G401.6 (cell line): ENCODE data around the gene ZNF532.
"Not testable (repeated sequence)": the region's sequence is repeated elsewhere in the genome, so short reads cannot be mapped to it uniquely, and the experiment has no call there.

Experiments
- FAIRE-seq: peaks from 2 replicates; lab custom pipeline; 2012; peaks lifted over from hg19 to GRCh38; lab: Jason Lieb, UNC

ZNF532 gene

GRCh38 chr18:59008302-59008974, 143.8 kb downstream of the ZNF532 start:
- FAIRE-seq, result no peak

GRCh38 chr18:59009846-59010245, 145.2 kb downstream of the ZNF532 start:
- FAIRE-seq, result no peak

- no peak for FAIRE-seq
Measured at GRCh38 chr18:59011289-59011688, 146.6 kb downstream of the ZNF532 start.

- no peak for FAIRE-seq
Measured at GRCh38 chr18:59011786-59012185, 147.1 kb downstream of the ZNF532 start.

GRCh38 chr18:59012815-59013705, 148.4 kb downstream of the ZNF532 start:
- FAIRE-seq, result no peak

- FAIRE-seq, result no peak
Measured at GRCh38 chr18:59013744-59014143, 149.1 kb downstream of the ZNF532 start.

GRCh38 chr18:59015531-59016152, 151.0 kb downstream of the ZNF532 start:
- no peak for FAIRE-seq

- FAIRE-seq, result no peak
Measured at GRCh38 chr18:59021500-59021899, 156.8 kb downstream of the ZNF532 start.

GRCh38 chr18:59022167-59022945, 157.7 kb downstream of the ZNF532 start:
- no peak for FAIRE-seq

GRCh38 chr18:59024829-59025228, 160.2 kb downstream of the ZNF532 start:
- no peak for FAIRE-seq

- FAIRE-seq, result not testable (repeated sequence)
Measured at GRCh38 chr18:59025532-59025931, 160.9 kb downstream of the ZNF532 start.

GRCh38 chr18:59026364-59026763, 161.7 kb downstream of the ZNF532 start:
- FAIRE-seq, result no peak

- FAIRE-seq, result no peak
Measured at GRCh38 chr18:59026831-59027410, 162.2 kb downstream of the ZNF532 start.

- FAIRE-seq, result no peak
Measured at GRCh38 chr18:59029663-59030429, 165.2 kb downstream of the ZNF532 start.

- no peak for FAIRE-seq
Measured at GRCh38 chr18:59032308-59032707, 167.6 kb downstream of the ZNF532 start.

GRCh38 chr18:59033359-59033758, 168.7 kb downstream of the ZNF532 start:
- FAIRE-seq, result no peak

- no peak for FAIRE-seq
Measured at GRCh38 chr18:59033974-59034373, 169.3 kb downstream of the ZNF532 start.

GRCh38 chr18:59035591-59035990, 170.9 kb downstream of the ZNF532 start:
- FAIRE-seq, result no peak
